ENCODE measurements around the gene ILKAP.

The ILKAP gene

GRCh38 chr2:238236571-238236970 lies 33.1 kb upstream of the ILKAP start:
- DNase-seq = no peak

- no peak for DNase-seq
Observed at GRCh38 chr2:238235856-238236255, 32.4 kb upstream of the ILKAP start.

- no peak for DNase-seq
Observed at GRCh38 chr2:238235331-238235732, 31.8 kb upstream of the ILKAP start.

GRCh38 chr2:238233625-238234024 lies 30.1 kb upstream of the ILKAP start:
- no peak for DNase-seq

GRCh38 chr2:238231809-238232208 lies 28.3 kb upstream of the ILKAP start:
- DNase-seq = no peak

GRCh38 chr2:238231251-238231793 lies 27.8 kb upstream of the ILKAP start:
- peak; percentile 88 for DNase-seq

- DNase-seq = no peak
Observed at GRCh38 chr2:238230699-238231098, 27.2 kb upstream of the ILKAP start.

- no peak for DNase-seq
Observed at GRCh38 chr2:238228700-238229099, 25.2 kb upstream of the ILKAP start.

GRCh38 chr2:238227587-238228032 lies 24.1 kb upstream of the ILKAP start:
- DNase-seq = no peak

GRCh38 chr2:238226698-238227586 lies 23.4 kb upstream of the ILKAP start:
- no peak for DNase-seq

- DNase-seq = no peak
Observed at GRCh38 chr2:238225911-238226697, 22.6 kb upstream of the ILKAP start.

GRCh38 chr2:238225121-238225520 lies 21.6 kb upstream of the ILKAP start:
- DNase-seq = no peak

GRCh38 chr2:238224356-238225035 lies 21.0 kb upstream of the ILKAP start:
- DNase-seq = no peak

GRCh38 chr2:238220892-238221521 lies 17.5 kb upstream of the ILKAP start:
- no peak for DNase-seq

- no peak for DNase-seq
Observed at GRCh38 chr2:238220274-238220891, 16.9 kb upstream of the ILKAP start.

GRCh38 chr2:238216651-238217184 lies 13.2 kb upstream of the ILKAP start:
- no peak for DNase-seq

GRCh38 chr2:238207006-238207405 lies 3.5 kb upstream of the ILKAP start:
- no peak for DNase-seq

GRCh38 chr2:238203973-238204683 lies 633 bp upstream of the ILKAP start:
- DNase-seq = no peak

- DNase-seq = no peak
Observed at GRCh38 chr2:238202326-238203093, 985 bp downstream of the ILKAP start.

GRCh38 chr2:238190445-238190844 lies 13.1 kb downstream of the ILKAP start:
- DNase-seq = no peak
